ENCODE measurements around the gene CRYBA1.

CRYBA1 gene

GRCh38 chr17:29279397-29280070, 32.9 kb downstream of the CRYBA1 start:
- H3K4me1 ChIP-seq (ENCODE audit: insufficient read depth, low read length): peaks cover 5% of the 10 kb centered on the region; the same call in 1 of the 2 replicates
- no peaks in the 10 kb centered on the region for H3K9me3 ChIP-seq (ENCODE audit: control insufficient read depth, insufficient read depth, low read length)
- peaks cover 25% of the 10 kb centered on the region for H3K36me3 ChIP-seq (ENCODE audit: insufficient read depth, low read length)
- no peak overlapping the region for H3K9ac ChIP-seq (ENCODE audit: low read depth, low read length)

DNA sequence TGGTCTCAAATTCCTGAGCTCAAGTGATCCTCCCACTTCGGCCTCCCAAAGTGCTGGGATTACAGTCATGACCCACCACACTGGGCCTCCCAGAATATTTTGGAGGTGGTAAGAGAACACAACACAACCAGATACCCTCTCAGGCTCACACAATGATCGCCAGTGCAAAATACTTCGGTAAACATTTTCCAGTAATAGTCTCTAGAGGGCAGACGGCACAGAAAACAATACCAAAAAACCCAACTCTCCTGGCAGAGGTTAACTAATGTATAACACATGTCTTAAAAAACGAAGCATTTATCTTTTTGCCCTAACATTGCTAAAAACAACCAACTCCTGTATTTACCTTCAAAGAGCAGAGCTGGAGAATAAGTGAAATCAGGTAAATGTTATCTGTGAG, 36.8 kb downstream of the CRYBA1 start:
- Histone ChIP-seq H3K36me3 (ENCODE audit: insufficient read depth, low read length) (peaks cover 46% of the 10 kb centered on the region), H3K9ac (ENCODE audit: low read depth, low read length) (no peak overlapping the region), H3K4me1 (ENCODE audit: insufficient read depth, low read length) (peaks cover 4% of the 10 kb centered on the region; the same call in 1 of the 2 replicates), H3K9me3 (ENCODE audit: control insufficient read depth, insufficient read depth, low read length) (no peaks in the 10 kb centered on the region)

- Histone ChIP-seq H3K36me3 (ENCODE audit: insufficient read depth, low read length) (peaks cover 46% of the 10 kb centered on the region), H3K9ac (ENCODE audit: low read depth, low read length) (no peak overlapping the region), H3K4me1 (ENCODE audit: insufficient read depth, low read length) (no peaks in the 10 kb centered on the region), H3K9me3 (ENCODE audit: control insufficient read depth, insufficient read depth, low read length) (no peaks in the 10 kb centered on the region)
Observed at GRCh38 chr17:29283961-29284360, 37.3 kb downstream of the CRYBA1 start.

DNA sequence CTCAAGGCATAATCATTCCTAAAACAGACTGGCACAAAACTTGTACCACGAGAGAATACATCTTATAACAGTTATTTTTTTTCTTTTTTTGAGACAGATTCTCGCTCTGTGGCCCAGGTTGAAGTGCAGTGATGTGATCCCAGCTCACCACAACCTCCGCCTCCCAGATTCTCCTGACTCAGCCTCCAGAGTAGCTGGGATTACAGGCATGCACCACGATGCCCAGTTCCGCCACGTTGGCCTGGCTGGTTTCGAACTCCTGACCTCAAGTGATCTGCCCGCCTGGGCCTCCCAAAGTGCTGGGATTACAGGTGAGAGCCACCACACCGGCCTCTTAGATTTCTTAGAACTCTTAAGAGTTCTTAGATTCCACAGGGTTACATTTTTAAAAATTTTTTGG, 43.2 kb downstream of the CRYBA1 start:
- H3K9me3 ChIP-seq (ENCODE audit: control insufficient read depth, insufficient read depth, low read length): no peaks in the 10 kb centered on the region
- peaks cover 28% of the 10 kb centered on the region for H3K36me3 ChIP-seq (ENCODE audit: insufficient read depth, low read length)
- H3K4me1 ChIP-seq (ENCODE audit: insufficient read depth, low read length): peaks cover 10% of the 10 kb centered on the region
- H3K9ac ChIP-seq (ENCODE audit: low read depth, low read length): no peak overlapping the region

DNA sequence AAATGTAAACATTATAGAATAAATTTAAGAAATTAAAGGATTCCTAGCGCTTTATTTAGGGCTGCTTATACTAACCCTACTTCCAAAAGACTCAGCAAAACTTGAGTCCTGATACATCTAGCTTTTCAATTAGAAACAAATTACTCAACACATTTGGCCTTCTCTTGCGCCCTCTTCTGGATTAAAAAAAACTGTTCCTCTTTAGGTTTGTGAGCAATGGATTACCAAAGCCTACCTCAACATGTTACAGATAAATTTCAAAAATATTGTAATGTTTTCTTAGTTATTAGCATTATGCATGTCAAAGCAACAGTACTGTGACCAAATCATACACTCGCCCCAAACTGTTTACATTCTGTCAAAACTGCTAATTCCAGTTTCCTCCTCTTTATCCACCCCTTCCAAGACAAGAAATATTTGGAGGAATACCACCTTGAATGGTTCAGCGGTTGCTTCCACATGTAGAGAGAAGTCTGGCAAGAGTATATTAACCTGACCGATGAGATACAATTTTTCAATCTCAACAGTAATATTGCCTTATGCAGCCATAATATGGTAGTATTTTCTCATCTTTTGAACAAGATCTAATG, 44.6 kb downstream of the CRYBA1 start:
- H3K9ac ChIP-seq (ENCODE audit: low read depth, low read length): peak overlapping the region; percentile 91
- no peaks in the 10 kb centered on the region for H3K9me3 ChIP-seq (ENCODE audit: control insufficient read depth, insufficient read depth, low read length)
- peaks cover 12% of the 10 kb centered on the region for H3K4me1 ChIP-seq (ENCODE audit: insufficient read depth, low read length)
- peaks cover 22% of the 10 kb centered on the region for H3K36me3 ChIP-seq (ENCODE audit: insufficient read depth, low read length)

DNA sequence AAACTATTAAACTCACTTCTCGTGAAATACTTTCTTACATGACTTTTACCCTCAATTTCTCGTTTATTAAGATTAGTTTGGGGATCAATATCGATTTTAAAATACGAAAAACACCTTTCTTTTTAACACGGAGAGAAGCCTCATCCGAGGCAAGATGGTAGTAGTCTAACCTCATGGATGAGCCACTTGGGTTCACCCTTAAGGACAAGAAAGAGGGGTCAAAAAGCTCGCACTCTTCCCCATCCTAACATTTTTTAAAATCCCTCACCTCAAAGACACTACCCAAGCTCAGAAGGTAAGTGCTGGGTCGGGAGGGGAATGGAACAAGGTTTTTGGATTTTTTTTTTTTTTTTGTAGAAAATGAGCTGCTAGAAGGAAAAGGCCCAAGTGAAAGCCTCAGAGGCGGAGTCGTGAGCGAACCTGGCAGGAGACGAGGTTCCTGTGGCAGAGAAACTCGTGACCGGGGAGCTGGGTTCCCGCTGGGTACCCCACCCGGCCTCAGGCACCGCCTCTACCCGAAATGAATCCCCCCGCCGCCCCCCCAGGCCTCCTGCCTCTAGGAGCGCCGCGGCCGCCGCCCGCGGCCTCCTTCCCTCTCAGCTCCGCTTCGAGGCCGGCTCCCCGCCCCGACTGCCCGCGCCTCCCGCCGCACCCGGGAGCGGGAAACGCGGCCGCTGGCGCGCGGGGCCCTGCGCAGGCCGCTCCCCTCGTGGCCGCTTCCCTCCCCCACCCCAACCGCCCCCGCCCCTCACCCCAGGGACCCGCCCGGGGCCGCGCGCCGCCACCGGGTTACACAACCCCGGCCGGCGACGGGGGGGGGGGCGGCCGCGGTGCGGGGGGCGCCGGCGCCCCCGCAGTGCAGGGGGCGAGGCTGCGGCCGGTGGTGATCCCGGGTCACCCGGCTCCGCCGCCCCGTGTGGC, 45.7 kb downstream of the CRYBA1 start:
- Histone ChIP-seq H3K9me3 (ENCODE audit: control insufficient read depth, insufficient read depth, low read length) (no peaks in the 10 kb centered on the region), H3K36me3 (ENCODE audit: insufficient read depth, low read length) (peaks cover 11% of the 10 kb centered on the region), H3K9ac (ENCODE audit: low read depth, low read length) (peak overlapping the region; percentile 91), H3K4me1 (ENCODE audit: insufficient read depth, low read length) (peaks cover 12% of the 10 kb centered on the region)

GRCh38 chr17:29292992-29293889, 46.6 kb downstream of the CRYBA1 start:
- Histone ChIP-seq H3K4me1 (ENCODE audit: insufficient read depth, low read length) (peaks cover 12% of the 10 kb centered on the region), H3K36me3 (ENCODE audit: insufficient read depth, low read length) (peaks cover 6% of the 10 kb centered on the region), H3K9me3 (ENCODE audit: control insufficient read depth, insufficient read depth, low read length) (no peaks in the 10 kb centered on the region), H3K9ac (ENCODE audit: low read depth, low read length) (peak overlapping the region; percentile 73)

- Histone ChIP-seq H3K4me1 (ENCODE audit: insufficient read depth, low read length) (peaks cover 12% of the 10 kb centered on the region), H3K36me3 (ENCODE audit: insufficient read depth, low read length) (peaks cover 6% of the 10 kb centered on the region), H3K9me3 (ENCODE audit: control insufficient read depth, insufficient read depth, low read length) (no peaks in the 10 kb centered on the region), H3K9ac (ENCODE audit: low read depth, low read length) (peak within 1 kb of the TSS; percentile 73)
Observed at GRCh38 chr17:29293890-29294579, 47.4 kb downstream of the CRYBA1 start, which contains the start of gene NUFIP2. Gene NUFIP2, minus strand, starts transcription at chr17:29294148. Its CDS starts 89 bp downstream, at chr17:29294059.

- peaks cover 12% of the 10 kb centered on the region for H3K4me1 ChIP-seq (ENCODE audit: insufficient read depth, low read length)
- H3K9me3 ChIP-seq (ENCODE audit: control insufficient read depth, insufficient read depth, low read length): no peaks in the 10 kb centered on the region
- peak overlapping the region; percentile 73 for H3K9ac ChIP-seq (ENCODE audit: low read depth, low read length)
- H3K36me3 ChIP-seq (ENCODE audit: insufficient read depth, low read length): peaks cover 6% of the 10 kb centered on the region
Observed at GRCh38 chr17:29294580-29294900, 47.9 kb downstream of the CRYBA1 start.

- Histone ChIP-seq H3K9me3 (ENCODE audit: control insufficient read depth, insufficient read depth, low read length) (no peaks in the 10 kb centered on the region), H3K9ac (ENCODE audit: low read depth, low read length) (no peak overlapping the region), H3K4me1 (ENCODE audit: insufficient read depth, low read length) (peaks cover 10% of the 10 kb centered on the region)
Observed at GRCh38 chr17:29295420-29295819, 48.8 kb downstream of the CRYBA1 start.

GRCh38 chr17:29299031-29299430, 52.4 kb downstream of the CRYBA1 start:
- peaks cover 4% of the 10 kb centered on the region for H3K4me1 ChIP-seq (ENCODE audit: insufficient read depth, low read length)
- no peaks in the 10 kb centered on the region for H3K9me3 ChIP-seq (ENCODE audit: control insufficient read depth, insufficient read depth, low read length)
- H3K36me3 ChIP-seq (ENCODE audit: insufficient read depth, low read length): no peaks in the 10 kb centered on the region
- H3K9ac ChIP-seq (ENCODE audit: low read depth, low read length): no peak overlapping the region

More at GRCh38 chr17:29295420-29295819, 48.8 kb downstream of the CRYBA1 start:
- peaks cover under 1% of the 10 kb centered on the region; the same call in 1 of the 2 replicates for H3K36me3 ChIP-seq (ENCODE audit: insufficient read depth, low read length)

- no peaks in the 10 kb centered on the region for H3K36me3 ChIP-seq (ENCODE audit: insufficient read depth, low read length)
- no peaks in the 10 kb centered on the region for H3K4me1 ChIP-seq (ENCODE audit: insufficient read depth, low read length)
- H3K9ac ChIP-seq (ENCODE audit: low read depth, low read length): no peak overlapping the region
- no peaks in the 10 kb centered on the region for H3K9me3 ChIP-seq (ENCODE audit: control insufficient read depth, insufficient read depth, low read length)
Observed at GRCh38 chr17:29303386-29303785, 56.7 kb downstream of the CRYBA1 start.

All from ES-I3 (cell line).